HCT116 (cell line): ENCODE measurements around the gene PLA2G4B. TPM values are rescaled to one million over a fixed set of nuclear protein-coding genes. Genes with fewer than 3 reads are reported as not detected.

Source experiments
- ATAC-seq: fragments of 200-7000 bp; cut with Tn5 transposase; 2 replicates; pipeline ENCODE4 v1.9.1; 2020; ENCODE audit warnings: mild to moderate bottlenecking, moderate library complexity
- BruUV-seq: library from RNA; stranded (reverse); fragments of 400-500 nt; replicated peaks from 2 replicates; lab custom pipeline; 2021; lab: Mats Ljungman, UMichigan
- CTCF ChIA-PET: fragments of 300-600 bp; sonication (Branson Sonifier 250); formaldehyde crosslinking; loops from one replicate; lab custom pipeline; 2021; ENCODE audit warnings: antibody characterized with exemption; lab: Charles Lee
- POLR2A ChIA-PET: fragments of 300-600, 350-600 bp; sonication (Branson Sonifier 250); formaldehyde crosslinking; loops from one replicate; lab custom pipeline; 2021; ENCODE audit warnings: antibody characterized with exemption; lab: Charles Lee
- RAD21 ChIA-PET, 2 experiments: fragments of 300-600 bp; sonication (Branson Sonifier 250); formaldehyde crosslinking; loops; one replicate each; lab custom pipeline; 2023; ENCODE audit warnings: low total read pairs in 2 of 2; ENCODE audit not compliant: uncharacterized antibody in 2 of 2, unreplicated experiment in 2 of 2, low non-redundant PET in 1 of 2; lab: Charles Lee
- DNase-seq: peaks from one replicate; pipeline ENCODE4 v3.0.0-alpha.2; 2010; ENCODE audit warnings: low read depth, low spot score
- H2AFZ ChIP-seq: fragments of 200-600 bp; shearing (Covaris generic), sonication (generic); 2 replicates; pipeline ENCODE4 v1.6.1; 2017; ENCODE audit warnings: low read depth, mixed run types, mixed read lengths, antibody characterized with exemption, low read length; ENCODE audit not compliant: poor library complexity, severe bottlenecking
- H3K27ac ChIP-seq: 2 replicates; pipeline ENCODE4 v1.5.1; 2012; ENCODE audit warnings: low read depth, low read length
- H3K27me3 ChIP-seq: fragments of 200-600 bp; sonication (generic); 2 replicates; pipeline ENCODE4 v1.6.1; 2016; ENCODE audit warnings: mixed run types, low read length, mixed read lengths; ENCODE audit not compliant: insufficient read depth
- H3K36me3 ChIP-seq, 2 experiments: fragments of 200-500 bp in 1 of 2; fragments of 200-600 bp in 1 of 2; sonication (Bioruptor generic) in 1 of 2; sonication (generic) in 1 of 2; 2 replicates each; pipeline versions ENCODE4 v1.5.1 to v1.6.1; 2014 to 2016; ENCODE audit warnings: low read length in 2 of 2, inconsistent platforms in 1 of 2, mixed read lengths in 1 of 2, mixed run types in 1 of 2; ENCODE audit not compliant: insufficient read depth in 2 of 2, control insufficient read depth in 1 of 2
- H3K4me1 ChIP-seq, 2 experiments: fragments of 200-600 bp in 1 of 2; sonication (generic) in 1 of 2; 2 replicates each; pipeline versions ENCODE4 v1.5.1 to v1.6.1; 2012 to 2017; ENCODE audit warnings: low read length in 2 of 2, inconsistent platforms in 1 of 2, mild to moderate bottlenecking in 1 of 2, mixed read lengths in 1 of 2, mixed run types in 1 of 2, moderate library complexity in 1 of 2; ENCODE audit not compliant: insufficient read depth in 2 of 2, control insufficient read depth in 1 of 2
- H3K4me2 ChIP-seq: fragments of 200-600 bp; sonication (generic); 2 replicates; pipeline ENCODE4 v1.6.1; 2017; ENCODE audit warnings: mixed run types, low read length, mixed read lengths
- H3K4me3 ChIP-seq, 2 experiments: fragments of 200-600 bp in 1 of 2; sonication (generic) in 1 of 2; replicated peaks in 1 of 2; 2 replicates each; pipeline ENCODE4 v1.5.1; 2011 to 2016; ENCODE audit warnings: low read length in 2 of 2, control low read depth in 1 of 2, low read depth in 1 of 2, mild to moderate bottlenecking in 1 of 2, mixed read lengths in 1 of 2, mixed run types in 1 of 2
- H3K79me2 ChIP-seq: fragments of 200-600 bp; sonication (generic); 2 replicates; pipeline ENCODE4 v1.6.1; 2017; ENCODE audit warnings: mild to moderate bottlenecking, mixed run types, low read length, moderate library complexity, mixed read lengths; ENCODE audit not compliant: insufficient read depth
- H3K9ac ChIP-seq: fragments of 200-600 bp; sonication (generic); 2 replicates; pipeline ENCODE4 v1.6.1; 2016; ENCODE audit warnings: low read length, mixed read lengths
- H3K9me2 ChIP-seq: fragments of 200-600 bp; sonication (generic), shearing (Covaris generic); 2 replicates; pipeline ENCODE4 v1.6.1; 2017; ENCODE audit warnings: mixed run types, mild to moderate bottlenecking, moderate library complexity; ENCODE audit not compliant: insufficient read depth
- H3K9me3 ChIP-seq, 2 experiments: fragments of 200-500 bp in 1 of 2; fragments of 200-600 bp in 1 of 2; sonication (Bioruptor generic) in 1 of 2; sonication (generic) in 1 of 2; 2 replicates each; pipeline ENCODE4 v1.6.1; 2014 to 2017; ENCODE audit warnings: low read length in 2 of 2, mixed read lengths in 2 of 2, inconsistent platforms in 1 of 2, low read depth in 1 of 2, mild to moderate bottlenecking in 1 of 2, mixed run types in 1 of 2, moderate library complexity in 1 of 2; ENCODE audit not compliant: control insufficient read depth in 1 of 2, insufficient read depth in 1 of 2
- H4K20me1 ChIP-seq: fragments of 200-600 bp; sonication (generic), shearing (Covaris generic); 2 replicates; pipeline ENCODE4 v1.6.1; 2017; ENCODE audit warnings: mixed run types, mild to moderate bottlenecking, moderate library complexity; ENCODE audit not compliant: insufficient read depth
- CEBPB ChIP-seq: IDR thresholded peaks from 2 replicates; pipeline ENCODE4 v1.6.1; 2012; ENCODE audit warnings: low read depth
- EGR1 ChIP-seq: IDR thresholded peaks from 2 replicates; pipeline ENCODE4 v1.6.1; 2012; ENCODE audit warnings: low read depth
- ELF1 ChIP-seq: IDR thresholded peaks from 2 replicates; pipeline ENCODE4 v1.6.1; 2012; ENCODE audit warnings: low read depth, borderline replicate concordance
- EZH2 ChIP-seq: fragments of 200-600 bp; sonication (generic); IDR thresholded peaks from 2 replicates; pipeline ENCODE4 v1.6.1; 2017; ENCODE audit warnings: antibody characterized with exemption, mixed run types
- EZH2phosphoT487 ChIP-seq: fragments of 200-600 bp; IDR thresholded peaks from 2 replicates; pipeline ENCODE4 v1.6.1; 2018; ENCODE audit warnings: antibody characterized with exemption, borderline replicate concordance
- FOSL1 ChIP-seq: IDR thresholded peaks from 2 replicates; pipeline ENCODE4 v1.6.1; 2012; ENCODE audit warnings: low read depth
- POLR2A ChIP-seq: IDR thresholded peaks from 2 replicates; pipeline ENCODE4 v1.7.0; 2011; ENCODE audit warnings: borderline replicate concordance; ENCODE audit not compliant: insufficient read depth, insufficient read length; ENCODE audit errors: extremely low read depth
- POLR2AphosphoS5 ChIP-seq: IDR thresholded peaks from 2 replicates; pipeline ENCODE4 v1.6.1; 2011; ENCODE audit warnings: mild to moderate bottlenecking, low read depth, low read length, moderate library complexity
- RAD21 ChIP-seq: IDR thresholded peaks from 2 replicates; pipeline ENCODE4 v1.6.1; 2012; ENCODE audit warnings: low read depth, mild to moderate bottlenecking
- SIN3A ChIP-seq: IDR thresholded peaks from 2 replicates; pipeline ENCODE4 v1.6.1; 2012; ENCODE audit warnings: low read depth
- SP1 ChIP-seq: IDR thresholded peaks from 2 replicates; pipeline ENCODE4 v1.6.1; 2012; ENCODE audit warnings: low read depth
- YY1 ChIP-seq: IDR thresholded peaks from 2 replicates; pipeline ENCODE4 v1.6.1; 2011; ENCODE audit warnings: low read length, low read depth, moderate library complexity, mild to moderate bottlenecking; ENCODE audit not compliant: insufficient replicate concordance; ENCODE audit errors: extremely low read depth
- intact Hi-C: fragments of 100-400 bp; cut with micrococcal nuclease; formaldehyde crosslinking; loops from 2 replicates; pipeline ENCODE4 v1.10.0; 2022
- total RNA-seq: library from RNA; stranded (reverse); gene quantifications from one replicate; pipeline ENCODE4 v1.2.1, GENCODE V29; 2021; ENCODE audit not compliant: unreplicated experiment
- TF ChIP-seq, protein P1 (sequence below): IDR thresholded peaks from 2 replicates; pipeline ENCODE4 v1.6.1; 2012
- TF ChIP-seq, protein P2 (sequence below): IDR thresholded peaks from 2 replicates; pipeline ENCODE4 v1.6.1; 2012
- TF ChIP-seq, protein P3 (sequence below): IDR thresholded peaks from 2 replicates; pipeline ENCODE4 v1.6.1; 2011; ENCODE audit warnings: mild to moderate bottlenecking, low read length, moderate library complexity; ENCODE audit not compliant: insufficient replicate concordance; ENCODE audit errors: extremely low read depth

The PLA2G4B gene
- total RNA-seq, 1 experiment from 2014 or later: 4.7 TPM

DNA sequence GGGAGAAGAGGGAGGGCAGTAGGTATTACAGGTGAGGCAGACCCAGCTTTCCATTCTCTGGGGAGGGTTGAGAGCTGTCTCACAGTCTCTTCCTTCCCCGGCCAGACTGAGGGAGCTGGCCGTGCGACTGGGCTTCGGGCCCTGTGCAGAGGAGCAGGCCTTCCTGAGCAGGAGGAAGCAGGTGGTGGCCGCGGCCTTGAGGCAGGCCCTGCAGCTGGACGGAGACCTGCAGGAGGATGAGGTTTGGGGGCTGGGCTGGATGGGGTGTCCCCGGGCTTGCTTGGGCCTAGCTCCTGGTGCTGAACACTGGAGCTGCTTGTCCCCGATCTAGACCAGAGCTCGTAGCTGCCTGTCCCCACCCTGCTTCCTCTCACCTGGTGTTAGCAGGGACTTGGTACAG, 4.9 kb downstream of the PLA2G4B start:
- no peak for ATAC-seq
- Histone ChIP-seq H3K4me1 (peaks cover under 1 to 3% of the 10 kb centered on the region in 2 experiments; a peak in 2 of 4 replicates), H3K79me2 (no peaks in the 10 kb centered on the region), H3K9me2 (no peaks in the 10 kb centered on the region), H3K27ac (no peak overlapping the region), H3K4me3 (no peak overlapping the region), H3K9me3 (no peaks in the 10 kb centered on the region), H3K4me2 (no peak overlapping the region), H3K36me3 (peaks cover 0 to 3% of the 10 kb centered on the region in 2 experiments; a peak in 1 of 4 replicates), H3K27me3 (no peaks in the 10 kb centered on the region), H3K9ac (no peak overlapping the region), H2AFZ (no peak overlapping the region), H4K20me1 (no peaks in the 10 kb centered on the region)
- DNase-seq: no peak
- POLR2A ChIA-PET: no interaction called here
- intact Hi-C loops: no loop called here
- no peak for TF ChIP-seq EGR1
- TF ChIP-seq, protein P1, sequence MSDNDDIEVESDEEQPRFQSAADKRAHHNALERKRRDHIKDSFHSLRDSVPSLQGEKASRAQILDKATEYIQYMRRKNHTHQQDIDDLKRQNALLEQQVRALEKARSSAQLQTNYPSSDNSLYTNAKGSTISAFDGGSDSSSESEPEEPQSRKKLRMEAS: no peak
- no peak for TF ChIP-seq EZH2phosphoT487
- no peak for TF ChIP-seq POLR2A
- no peak for TF ChIP-seq YY1
- TF ChIP-seq ELF1: no peak
- TF ChIP-seq, protein P2, sequence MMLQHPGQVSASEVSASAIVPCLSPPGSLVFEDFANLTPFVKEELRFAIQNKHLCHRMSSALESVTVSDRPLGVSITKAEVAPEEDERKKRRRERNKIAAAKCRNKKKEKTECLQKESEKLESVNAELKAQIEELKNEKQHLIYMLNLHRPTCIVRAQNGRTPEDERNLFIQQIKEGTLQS: no peak
- no peak for TF ChIP-seq FOSL1
- no peak for TF ChIP-seq CEBPB
- no peak for TF ChIP-seq EZH2
- no peak for TF ChIP-seq RAD21
- TF ChIP-seq SIN3A: no peak
- no TSS peak for BruUV-seq
- RAD21 ChIA-PET: no interaction called here
- CTCF ChIA-PET: no interaction called here

DNA sequence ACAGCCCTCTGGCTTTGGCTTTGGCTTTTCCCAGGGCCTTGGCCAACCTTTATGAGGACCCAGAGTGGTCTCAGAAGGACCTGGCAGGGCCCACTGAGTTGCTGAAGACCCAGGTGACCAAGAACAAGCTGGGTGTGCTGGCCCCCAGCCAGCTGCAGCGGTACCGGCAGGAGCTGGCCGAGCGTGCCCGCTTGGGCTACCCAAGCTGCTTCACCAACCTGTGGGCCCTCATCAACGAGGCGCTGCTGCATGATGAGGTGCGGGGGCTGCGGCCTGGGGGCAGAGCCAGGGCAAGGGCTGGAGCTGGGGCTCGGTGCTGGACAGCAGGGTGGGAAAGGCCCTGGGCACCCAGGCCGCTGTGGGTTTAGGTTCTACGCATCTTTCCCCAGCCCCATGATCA, 6.2 kb downstream of the PLA2G4B start:
- BruUV-seq: no TSS peak
- ChIA-PET RAD21 (no interaction called here), CTCF (no interaction called here)

More for the DNA sequence above, 6.2 kb downstream of the PLA2G4B start:
- TF ChIP-seq POLR2AphosphoS5: no peak
- TF ChIP-seq SP1: no peak
- TF ChIP-seq, protein P3, sequence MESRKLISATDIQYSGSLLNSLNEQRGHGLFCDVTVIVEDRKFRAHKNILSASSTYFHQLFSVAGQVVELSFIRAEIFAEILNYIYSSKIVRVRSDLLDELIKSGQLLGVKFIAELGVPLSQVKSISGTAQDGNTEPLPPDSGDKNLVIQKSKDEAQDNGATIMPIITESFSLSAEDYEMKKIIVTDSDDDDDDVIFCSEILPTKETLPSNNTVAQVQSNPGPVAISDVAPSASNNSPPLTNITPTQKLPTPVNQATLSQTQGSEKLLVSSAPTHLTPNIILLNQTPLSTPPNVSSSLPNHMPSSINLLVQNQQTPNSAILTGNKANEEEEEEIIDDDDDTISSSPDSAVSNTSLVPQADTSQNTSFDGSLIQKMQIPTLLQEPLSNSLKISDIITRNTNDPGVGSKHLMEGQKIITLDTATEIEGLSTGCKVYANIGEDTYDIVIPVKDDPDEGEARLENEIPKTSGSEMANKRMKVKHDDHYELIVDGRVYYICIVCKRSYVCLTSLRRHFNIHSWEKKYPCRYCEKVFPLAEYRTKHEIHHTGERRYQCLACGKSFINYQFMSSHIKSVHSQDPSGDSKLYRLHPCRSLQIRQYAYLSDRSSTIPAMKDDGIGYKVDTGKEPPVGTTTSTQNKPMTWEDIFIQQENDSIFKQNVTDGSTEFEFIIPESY: no peak
- no peak for TF ChIP-seq EZH2phosphoT487
- TF ChIP-seq, all 23 proteins: peak for 0
- H2AFZ ChIP-seq: no peak overlapping the region
- no peaks in the 10 kb centered on the region for H3K27me3 ChIP-seq
- H3K9me2 ChIP-seq: no peaks in the 10 kb centered on the region
- H4K20me1 ChIP-seq: no peaks in the 10 kb centered on the region
- no peaks in the 10 kb centered on the region for H3K4me1 ChIP-seq
- H3K9me3 ChIP-seq: no peaks in the 10 kb centered on the region
- H3K36me3 ChIP-seq: peaks cover 0 to 3% of the 10 kb centered on the region in 2 experiments; a peak in 1 of 4 replicates
- POLR2A ChIA-PET: no interaction called here
- H3K27ac ChIP-seq: no peak overlapping the region
- ATAC-seq: no peak
- H3K9ac ChIP-seq: no peak overlapping the region
- H3K79me2 ChIP-seq: no peaks in the 10 kb centered on the region
- H3K4me3 ChIP-seq: no peak overlapping the region
- H3K4me2 ChIP-seq: no peak overlapping the region
- DNase-seq: no peak
- intact Hi-C loops: no loop called here
